Neural cell (in vitro differentiated cells): ENCODE measurements around the gene RUNX1.

ENCODE experiments used
- CTCF ChIP-seq: fragments of 450-650 bp; IDR thresholded peaks from 2 replicates; pipeline ENCODE4 v1.5.1; 2014; ENCODE audit warnings: antibody characterized with exemption, mild to moderate bottlenecking, moderate library complexity; ENCODE audit not compliant: poor library complexity, severe bottlenecking
- EP300 ChIP-seq: fragments of 450-650 bp; conservative IDR thresholded peaks from 2 replicates; pipeline ENCODE4 v1.6.1; 2014; ENCODE audit warnings: antibody characterized with exemption, mild to moderate bottlenecking, moderate library complexity; ENCODE audit not compliant: poor library complexity, severe bottlenecking
- POLR2AphosphoS5 ChIP-seq: IDR thresholded peaks from 2 replicates; pipeline ENCODE4 v1.6.1; 2012

DNA sequence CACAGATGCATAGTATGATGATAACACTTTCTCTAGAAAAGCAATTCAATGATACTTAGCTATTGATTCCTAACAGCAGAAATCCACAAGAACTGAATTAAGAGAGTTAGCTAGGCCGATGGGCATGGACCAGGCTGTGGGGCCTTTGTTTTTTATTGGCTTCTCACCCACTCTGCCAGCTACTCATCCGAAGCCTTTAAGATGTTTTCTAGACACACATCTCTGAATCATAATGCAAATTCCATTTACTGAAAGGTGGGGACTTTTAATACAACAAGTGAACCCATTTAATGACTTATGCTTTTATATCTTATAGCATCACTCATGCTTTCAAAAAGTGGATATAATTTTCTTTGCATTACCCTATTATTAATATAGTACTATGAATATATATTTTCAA is 170.2 kb downstream of the RUNX1 start:
- no peak for TF ChIP-seq EP300
- TF ChIP-seq CTCF = no peak
- no peak for TF ChIP-seq POLR2AphosphoS5
